ENCODE data around the gene KRTAP5-5.
"Not testable (repeated sequence)": the region's sequence is repeated elsewhere in the genome, so short reads cannot be mapped to it uniquely, and the experiment has no call there.

KRTAP5-5 gene
- 0 reads per million in 2 experiments for total RNA-seq

GRCh38 chr11:1629326-1630185 is at the start of gene KRTAP5-5:
Gene KRTAP5-5, plus strand, starts transcription at chr11:1629775. Its CDS starts 66 bp downstream, at chr11:1629841.
- no peak for DNase-seq (ENCODE audit: low read depth)

GRCh38 chr11:1581976-1582375 is 47.6 kb upstream of the KRTAP5-5 start:
- DNase-seq (ENCODE audit: low read depth): no peak

GRCh38 chr11:1582909-1583308 is 46.7 kb upstream of the KRTAP5-5 start:
- not testable (repeated sequence) for DNase-seq (ENCODE audit: low read depth)

GRCh38 chr11:1584661-1585370 is 44.8 kb upstream of the KRTAP5-5 start, which contains the start of gene KRTAP5-1:
Gene KRTAP5-1, minus strand, starts transcription at chr11:1585283. Its CDS starts 34 bp downstream, at chr11:1585249.
- not testable (repeated sequence) for DNase-seq (ENCODE audit: low read depth)

- no peak for DNase-seq (ENCODE audit: low read depth)
Observed at GRCh38 chr11:1586699-1587098, 42.9 kb upstream of the KRTAP5-5 start.

GRCh38 chr11:1589191-1589963 is 40.2 kb upstream of the KRTAP5-5 start:
- not testable (repeated sequence) for DNase-seq (ENCODE audit: low read depth)

GRCh38 chr11:1589996-1590395 is 39.6 kb upstream of the KRTAP5-5 start:
- no peak for DNase-seq (ENCODE audit: low read depth)

GRCh38 chr11:1592628-1593027 is 36.9 kb upstream of the KRTAP5-5 start:
- no peak for DNase-seq (ENCODE audit: low read depth)

GRCh38 chr11:1595994-1596575 is 33.5 kb upstream of the KRTAP5-5 start:
- not testable (repeated sequence) for DNase-seq (ENCODE audit: low read depth)

- not testable (repeated sequence) for DNase-seq (ENCODE audit: low read depth)
Observed at GRCh38 chr11:1596576-1597121, 32.9 kb upstream of the KRTAP5-5 start.

GRCh38 chr11:1597331-1597993 is 32.1 kb upstream of the KRTAP5-5 start:
- DNase-seq (ENCODE audit: low read depth): no peak

GRCh38 chr11:1597994-1598380 is 31.6 kb upstream of the KRTAP5-5 start, which contains the start of gene KRTAP5-2:
Gene KRTAP5-2, minus strand, starts transcription at chr11:1598294. Its CDS starts 44 bp downstream, at chr11:1598250.
- no peak for DNase-seq (ENCODE audit: low read depth)

GRCh38 chr11:1598406-1598805 is 31.2 kb upstream of the KRTAP5-5 start:
- not testable (repeated sequence) for DNase-seq (ENCODE audit: low read depth)

- no peak for DNase-seq (ENCODE audit: low read depth)
Observed at GRCh38 chr11:1598816-1599215, 30.8 kb upstream of the KRTAP5-5 start.

GRCh38 chr11:1600626-1601025 is 28.9 kb upstream of the KRTAP5-5 start:
- no peak for DNase-seq (ENCODE audit: low read depth)

GRCh38 chr11:1601663-1602062 is 27.9 kb upstream of the KRTAP5-5 start:
- DNase-seq (ENCODE audit: low read depth): not testable (repeated sequence)

GRCh38 chr11:1603629-1604028 is 25.9 kb upstream of the KRTAP5-5 start:
- DNase-seq (ENCODE audit: low read depth): no peak

- DNase-seq (ENCODE audit: low read depth): no peak
Observed at GRCh38 chr11:1604181-1604580, 25.4 kb upstream of the KRTAP5-5 start.

GRCh38 chr11:1604711-1605110 is 24.9 kb upstream of the KRTAP5-5 start:
- no peak for DNase-seq (ENCODE audit: low read depth)

- DNase-seq (ENCODE audit: low read depth): not testable (repeated sequence)
Observed at GRCh38 chr11:1605923-1606322, 23.7 kb upstream of the KRTAP5-5 start.

All from T follicular helper cell (primary cell).